GM20000 (cell line): ENCODE data around the gene CCDC27.

Experiments
- DNase-seq: peaks from one replicate; pipeline ENCODE4 v3.0.0; 2012; ENCODE audit warnings: low spot score
- TF ChIP-seq, protein P1 (sequence below): IDR thresholded peaks from 2 replicates; pipeline ENCODE4 v1.5.1; 2012; ENCODE audit warnings: mild to moderate bottlenecking, control low read depth; ENCODE audit errors: extremely low read depth, missing control alignments

The CCDC27 gene

DNA sequence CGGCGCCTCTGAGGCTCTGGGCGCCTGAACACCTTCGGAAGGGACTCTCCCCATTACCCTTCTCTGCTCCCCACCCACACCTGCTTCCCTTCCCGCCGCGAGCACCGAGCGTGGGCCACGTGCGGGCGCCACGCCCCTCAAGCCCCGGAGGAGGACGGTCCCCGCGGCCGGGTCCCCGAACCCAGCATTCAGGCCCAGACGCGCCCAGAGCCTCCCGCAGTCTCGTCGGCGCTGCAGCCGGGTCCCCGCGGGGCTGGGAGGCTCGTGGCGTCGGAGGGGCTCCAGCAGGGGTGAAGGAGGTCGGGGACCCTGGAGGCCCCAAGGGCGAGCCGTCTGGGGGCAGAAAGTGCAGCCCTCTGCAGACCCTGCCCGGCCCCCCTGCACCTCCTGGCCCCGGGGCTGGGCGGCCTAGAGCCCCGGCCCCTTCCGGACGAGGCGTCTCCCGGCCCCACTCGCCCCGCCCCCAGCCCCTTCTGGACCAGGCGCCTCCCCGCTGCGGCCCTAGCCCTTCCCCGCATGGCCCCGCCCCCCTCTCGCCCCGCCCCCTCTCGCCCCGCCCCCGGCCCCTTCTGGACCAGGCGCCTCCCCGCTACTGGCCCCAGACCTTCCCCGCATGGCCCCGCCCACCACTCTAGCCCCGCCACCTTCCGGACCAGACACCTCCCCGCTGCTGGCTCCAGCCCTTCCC, 19.9 kb downstream of the CCDC27 start:
- TF ChIP-seq, protein P1, sequence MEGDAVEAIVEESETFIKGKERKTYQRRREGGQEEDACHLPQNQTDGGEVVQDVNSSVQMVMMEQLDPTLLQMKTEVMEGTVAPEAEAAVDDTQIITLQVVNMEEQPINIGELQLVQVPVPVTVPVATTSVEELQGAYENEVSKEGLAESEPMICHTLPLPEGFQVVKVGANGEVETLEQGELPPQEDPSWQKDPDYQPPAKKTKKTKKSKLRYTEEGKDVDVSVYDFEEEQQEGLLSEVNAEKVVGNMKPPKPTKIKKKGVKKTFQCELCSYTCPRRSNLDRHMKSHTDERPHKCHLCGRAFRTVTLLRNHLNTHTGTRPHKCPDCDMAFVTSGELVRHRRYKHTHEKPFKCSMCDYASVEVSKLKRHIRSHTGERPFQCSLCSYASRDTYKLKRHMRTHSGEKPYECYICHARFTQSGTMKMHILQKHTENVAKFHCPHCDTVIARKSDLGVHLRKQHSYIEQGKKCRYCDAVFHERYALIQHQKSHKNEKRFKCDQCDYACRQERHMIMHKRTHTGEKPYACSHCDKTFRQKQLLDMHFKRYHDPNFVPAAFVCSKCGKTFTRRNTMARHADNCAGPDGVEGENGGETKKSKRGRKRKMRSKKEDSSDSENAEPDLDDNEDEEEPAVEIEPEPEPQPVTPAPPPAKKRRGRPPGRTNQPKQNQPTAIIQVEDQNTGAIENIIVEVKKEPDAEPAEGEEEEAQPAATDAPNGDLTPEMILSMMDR = no peak
- DNase-seq = peak; percentile 100

DNA sequence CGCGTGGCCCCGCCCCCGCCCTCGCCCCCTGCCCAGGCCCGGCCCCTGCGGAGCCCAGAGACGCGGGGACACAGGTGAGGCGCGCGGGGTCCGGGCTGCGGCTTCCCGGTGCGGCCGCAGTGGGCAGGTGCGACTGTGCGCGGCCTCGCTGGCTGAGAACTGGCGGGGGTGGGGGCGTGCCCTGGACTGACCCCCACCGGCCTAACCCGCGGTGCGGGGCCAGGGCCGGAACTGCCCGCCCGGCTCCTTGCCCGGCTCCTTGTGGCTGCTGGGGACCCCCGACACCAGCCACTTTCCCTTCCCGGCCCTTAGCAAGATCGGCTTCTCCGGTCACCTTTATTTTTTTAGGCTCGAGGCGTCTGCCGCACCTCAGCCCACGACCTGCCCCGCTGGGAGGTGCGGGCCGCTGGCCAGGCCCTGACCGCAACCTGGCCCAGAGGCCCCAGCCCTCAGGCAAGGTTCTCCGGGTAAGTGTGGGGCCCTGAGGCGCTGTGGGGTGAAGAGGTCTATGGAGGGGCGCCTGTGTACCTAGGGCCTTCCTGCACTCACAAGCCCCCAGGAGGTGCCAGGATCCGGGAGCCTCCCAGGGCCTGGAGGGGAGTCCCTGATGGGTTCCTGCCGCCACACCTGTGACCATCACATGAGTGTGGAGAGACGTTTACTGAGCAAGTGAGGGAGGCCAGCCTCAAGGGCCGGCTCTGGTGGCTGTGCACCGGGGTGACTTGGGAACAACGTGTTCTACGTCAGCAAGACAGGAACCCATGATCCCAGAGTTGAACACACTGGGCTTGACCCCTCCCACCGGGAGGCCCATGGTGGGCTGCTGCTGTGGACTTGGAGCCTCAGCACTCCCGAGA, 20.7 kb downstream of the CCDC27 start, which contains the start of gene SMIM1:
Gene SMIM1 (plus strand): TSS at position 35 of the 857 bp plus-strand sequence. CDS start 2,625 bp downstream, outside the sequence.
- no peak for DNase-seq
- TF ChIP-seq, protein P1 = no peak

DNA sequence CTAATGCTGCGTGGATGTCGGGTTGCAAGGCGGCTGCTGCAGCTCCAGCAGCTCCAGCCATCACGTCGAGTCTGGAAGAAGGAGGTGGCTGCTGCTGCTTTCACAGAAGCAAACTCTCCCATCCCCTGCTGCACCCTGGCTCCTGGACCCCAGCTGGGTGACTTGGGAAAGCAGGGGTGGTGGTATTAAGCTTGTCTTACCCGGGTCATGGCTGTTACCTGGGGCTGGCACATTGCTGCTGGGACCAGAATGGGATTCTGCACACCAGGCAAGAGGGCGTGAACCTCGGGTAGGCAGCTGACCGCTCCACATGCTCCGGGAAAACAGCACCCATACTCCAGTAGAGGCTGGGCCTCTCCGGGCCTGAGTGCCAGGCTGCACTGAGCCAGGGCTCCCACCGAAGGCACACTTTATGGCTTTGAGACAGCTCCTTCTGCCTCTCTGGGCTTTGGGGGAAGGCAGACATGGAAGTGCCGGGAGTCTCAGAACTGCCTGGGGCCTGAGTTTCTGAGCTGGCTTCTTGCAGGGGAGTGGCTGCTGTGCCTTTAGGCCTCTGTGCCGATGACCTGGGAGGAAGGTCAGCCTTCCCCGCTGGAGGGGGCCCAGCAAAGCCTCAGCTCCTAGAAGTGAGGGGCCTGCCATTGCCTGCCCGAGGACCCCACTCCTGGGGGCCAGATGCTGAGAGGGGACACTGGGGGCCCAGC, 21.5 kb downstream of the CCDC27 start:
- TF ChIP-seq, protein P1 = no peak
- no peak for DNase-seq

DNA sequence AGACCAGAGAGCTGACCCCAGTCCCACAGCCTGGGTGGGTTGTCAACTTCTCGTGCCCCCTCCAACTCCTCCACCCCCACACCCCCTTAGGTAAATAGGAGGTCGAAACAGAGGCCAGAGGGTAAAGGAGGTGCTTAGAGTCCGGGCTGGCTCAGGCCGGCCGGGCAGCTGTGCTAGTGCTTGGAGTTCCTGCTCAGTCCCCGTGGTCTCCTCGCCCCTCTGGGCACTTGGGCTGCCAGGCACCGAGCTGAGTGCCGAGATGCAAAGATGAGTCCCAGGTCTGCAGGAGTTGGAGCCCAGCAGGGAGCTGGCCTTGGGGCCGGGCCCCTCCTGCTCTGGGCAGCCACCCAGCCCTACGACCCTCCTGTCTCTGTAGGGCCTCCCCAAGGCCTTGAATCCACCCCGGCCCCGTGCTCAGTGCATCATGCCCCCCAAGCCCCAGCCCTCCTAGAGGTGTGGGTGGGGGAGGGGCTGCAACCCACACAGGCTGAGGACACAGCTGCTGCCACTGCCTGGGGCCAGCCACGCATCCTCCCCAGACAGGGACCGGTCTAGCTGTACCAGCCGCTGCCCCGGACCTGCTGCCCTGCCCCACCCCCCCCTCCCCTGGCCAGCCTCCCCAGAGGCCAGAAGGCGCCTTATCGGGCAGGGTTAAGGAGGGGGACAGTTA, 22.2 kb downstream of the CCDC27 start:
- TF ChIP-seq, protein P1 = no peak
- no peak for DNase-seq

DNA sequence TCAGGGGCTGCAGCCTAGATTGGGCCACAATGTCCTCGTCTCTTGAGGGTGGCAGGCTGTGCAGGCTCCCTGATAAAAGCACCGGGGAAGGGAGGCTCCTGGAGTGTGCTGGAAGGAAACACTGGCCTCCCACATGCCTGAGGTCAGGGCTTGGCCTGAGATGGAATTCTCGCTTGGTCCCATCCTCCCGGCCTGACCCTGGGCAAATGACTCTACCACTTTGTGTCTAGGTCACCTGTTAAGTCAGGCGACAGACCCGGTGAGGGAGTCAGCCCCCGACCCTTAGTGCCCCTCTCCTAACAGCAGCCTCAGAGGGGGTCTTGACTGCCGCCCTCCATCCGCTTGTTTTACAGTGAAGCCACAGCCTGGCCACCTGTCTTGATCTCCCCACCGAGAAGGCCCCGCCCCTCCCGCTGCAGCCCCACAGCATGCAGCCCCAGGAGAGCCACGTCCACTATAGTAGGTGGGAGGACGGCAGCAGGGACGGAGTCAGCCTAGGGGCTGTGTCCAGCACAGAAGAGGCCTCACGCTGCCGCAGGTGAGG, 22.8 kb downstream of the CCDC27 start:
- TF ChIP-seq, protein P1 = no peak
- no peak for DNase-seq

DNA sequence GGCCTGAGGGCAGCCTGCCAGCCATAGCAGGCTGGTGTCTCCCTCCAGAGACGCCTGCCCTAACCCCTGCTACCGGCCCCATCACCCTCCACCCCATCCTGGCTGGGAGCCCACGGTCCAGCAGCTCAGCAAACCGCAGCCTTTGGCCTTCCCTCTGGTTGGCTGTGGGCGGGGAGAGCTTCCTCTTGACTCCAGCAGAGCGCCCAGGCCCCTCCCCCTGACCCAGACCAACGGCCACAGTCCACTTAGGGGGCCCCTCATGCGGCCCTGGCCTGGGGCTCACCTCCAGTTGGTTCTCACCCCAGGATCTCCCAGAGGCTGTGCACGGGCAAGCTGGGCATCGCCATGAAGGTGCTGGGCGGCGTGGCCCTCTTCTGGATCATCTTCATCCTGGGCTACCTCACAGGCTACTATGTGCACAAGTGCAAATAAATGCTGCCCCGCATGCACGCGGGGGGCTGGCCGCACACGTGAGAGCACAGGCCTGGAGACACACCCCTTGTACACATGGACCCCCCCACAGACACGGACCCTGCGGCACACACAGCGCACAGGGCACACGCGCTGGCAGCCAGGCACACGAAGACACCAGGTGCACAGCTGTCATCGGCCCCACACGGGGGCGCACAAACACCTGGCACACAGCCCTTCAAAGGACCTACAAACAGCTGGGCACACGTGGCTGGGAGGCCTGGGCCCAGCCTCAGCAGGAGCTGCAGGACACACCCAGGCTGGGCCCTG, 23.4 kb downstream of the CCDC27 start:
- TF ChIP-seq, protein P1 = peak; percentile 54
- DNase-seq = peak; percentile 83
